Glomerular endothelial cell (primary cell): Measurements from ENCODE around the gene HOXA6. TPM values are rescaled to one million over a fixed set of nuclear protein-coding genes. Genes with fewer than 3 reads are reported as not detected.

Experiments
- DNase-seq: peaks from one replicate; pipeline ENCODE4 v3.0.0-alpha.2; 2011; ENCODE audit warnings: low read depth, low spot score; ENCODE audit errors: extremely low read depth
- total RNA-seq: library from RNA; depleted of rRNA; stranded (reverse); fragments of >200 nt; gene quantifications from 2 replicates; pipeline ENCODE4 v1.2.3, GENCODE V29; 2015

Gene HOXA6
- total RNA-seq, 1 donor from 2014 or later, result 3.9 TPM

GRCh38 chr7:27126596-27127327 lies 20.8 kb downstream of the HOXA6 start:
- no peak for DNase-seq

GRCh38 chr7:27125986-27126394 lies 21.6 kb downstream of the HOXA6 start:
- DNase-seq, result no peak

- DNase-seq, result no peak
These were observed 22.5 kb downstream of the HOXA6 start for GRCh38 chr7:27124902-27125689.

- DNase-seq, result no peak
These were observed 23.3 kb downstream of the HOXA6 start for GRCh38 chr7:27124096-27124901.

GRCh38 chr7:27123477-27124053 lies 24.0 kb downstream of the HOXA6 start:
- DNase-seq, result no peak

DNA sequence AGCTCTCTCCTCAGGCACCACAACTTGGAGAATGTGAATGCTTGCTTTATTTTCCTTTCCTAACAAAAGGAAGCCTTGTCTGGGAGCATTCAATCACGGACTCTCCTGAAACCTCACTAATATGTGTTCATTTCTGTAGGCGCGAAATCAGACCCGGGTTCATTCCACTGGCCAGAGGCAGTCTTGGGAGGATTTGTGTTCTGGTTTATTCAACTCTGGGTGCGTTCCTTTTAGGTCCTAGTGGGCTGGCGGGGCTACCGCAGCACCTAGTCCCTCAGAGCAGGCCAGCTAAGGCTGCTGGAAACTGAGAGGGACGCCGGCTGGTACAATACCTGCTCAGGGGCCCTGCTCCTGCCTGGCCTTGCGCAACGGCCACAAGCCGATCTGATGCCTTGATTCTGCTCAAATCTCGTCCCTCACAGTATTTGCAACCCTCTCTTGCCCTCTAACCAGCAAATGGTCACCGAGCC lies 24.5 kb downstream of the HOXA6 start:
- DNase-seq, result no peak

DNA sequence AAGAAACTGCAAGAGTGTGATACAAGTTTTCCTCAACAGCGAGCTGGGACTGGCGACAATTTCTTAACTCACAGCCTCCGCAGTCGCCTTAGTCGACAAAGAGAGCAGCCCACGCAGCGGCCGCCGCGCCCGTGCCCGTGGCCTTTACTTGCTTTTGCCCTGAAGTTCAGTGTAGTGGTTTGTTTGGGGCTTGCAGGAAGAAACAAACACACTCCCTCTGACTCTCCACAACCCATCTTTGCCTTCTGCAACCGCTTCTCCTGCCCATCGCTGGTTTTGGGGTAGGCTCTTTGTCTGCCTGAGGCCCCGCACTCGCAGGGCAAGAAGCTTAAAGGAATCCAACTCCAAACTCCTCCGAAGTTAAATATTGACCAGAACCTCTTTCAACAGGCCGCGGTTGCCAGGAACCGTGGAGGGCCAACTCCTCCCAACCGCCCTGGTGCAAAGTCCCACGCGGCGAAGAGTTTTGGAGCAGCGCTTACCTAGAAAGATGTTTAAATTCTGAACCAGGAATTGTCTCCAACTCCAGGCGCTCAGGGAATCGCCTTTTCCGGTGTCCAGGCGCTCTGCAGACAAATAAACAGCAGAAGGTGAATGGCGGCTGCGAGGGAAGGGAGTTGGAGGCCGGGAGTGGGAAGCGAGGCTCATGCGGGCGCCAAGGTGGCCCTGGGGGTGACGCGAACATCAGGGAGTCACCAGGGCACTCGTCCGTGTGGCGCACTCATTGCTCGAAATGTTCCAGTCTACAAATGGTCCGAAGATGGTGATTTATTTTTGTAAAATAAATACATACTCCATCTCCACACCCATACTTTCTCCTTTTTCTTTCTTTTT lies 25.3 kb downstream of the HOXA6 start:
- no peak for DNase-seq

DNA sequence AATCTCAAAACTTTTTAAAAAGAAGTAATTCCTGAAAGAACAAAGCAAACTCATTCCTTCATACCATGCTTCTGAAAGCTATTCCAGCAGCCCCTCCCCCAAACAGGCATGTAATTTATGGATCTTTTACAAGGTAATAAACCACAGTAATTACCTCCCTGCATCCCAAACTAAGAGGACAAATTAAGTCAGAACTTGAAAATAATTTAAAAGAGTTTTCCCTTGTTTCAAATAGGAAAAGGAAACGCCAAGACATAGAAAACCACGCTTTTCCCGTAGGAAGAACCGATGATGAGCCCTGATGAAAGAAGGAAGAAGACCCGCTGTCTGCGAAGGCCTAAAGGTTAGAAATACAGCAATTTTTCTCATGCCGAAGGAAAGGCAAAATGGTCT lies 25.9 kb downstream of the HOXA6 start:
- no peak for DNase-seq

- no peak for DNase-seq
These were observed 28.1 kb downstream of the HOXA6 start for GRCh38 chr7:27119412-27119911.

DNA sequence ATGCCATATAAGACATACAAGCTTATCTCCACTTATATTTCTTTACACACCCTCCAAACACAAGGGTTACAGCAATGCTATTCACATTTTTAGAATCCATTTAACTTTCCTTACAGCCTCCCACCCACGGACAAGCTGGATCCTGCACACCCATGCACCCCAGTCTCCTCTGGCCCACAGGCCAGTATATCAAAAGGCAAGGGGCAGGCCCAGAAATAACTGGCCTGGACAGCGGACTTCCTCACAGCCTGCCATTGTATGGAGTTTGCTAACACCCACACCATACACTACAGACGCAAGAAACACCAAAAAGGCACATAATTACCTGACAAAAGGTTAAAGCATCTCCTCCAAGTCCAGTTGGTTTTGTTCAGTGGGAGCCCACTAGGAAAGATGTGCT lies 29.0 kb downstream of the HOXA6 start:
- DNase-seq, result no peak

DNA sequence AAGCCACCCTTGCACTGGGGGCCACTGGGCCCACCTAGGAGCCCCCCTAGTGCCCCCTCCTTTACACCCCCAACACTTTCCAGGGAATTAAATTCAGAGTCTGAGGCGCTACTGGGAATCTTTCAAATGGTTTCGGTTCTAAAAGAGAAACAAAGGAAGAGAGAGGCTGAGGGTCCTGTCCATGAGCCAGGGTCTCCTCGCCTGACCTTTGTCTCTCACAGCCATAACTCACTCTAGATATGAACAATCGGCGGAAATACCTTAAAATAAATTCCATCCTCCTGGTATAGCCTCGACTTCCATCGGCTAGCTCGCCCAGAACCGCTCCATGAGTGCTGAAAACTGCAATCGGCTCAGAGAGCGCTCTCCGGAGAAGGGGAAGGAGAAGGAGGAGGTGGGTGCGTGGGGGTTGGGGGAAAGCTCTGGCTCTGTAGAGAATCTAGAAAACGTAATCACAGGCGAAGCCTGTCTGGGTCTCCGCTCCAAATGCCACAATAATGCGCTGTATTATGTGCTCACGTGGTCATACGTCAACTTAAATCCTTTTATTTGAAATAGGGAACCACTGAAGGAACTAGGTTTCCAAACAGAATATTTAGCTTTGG lies 29.6 kb downstream of the HOXA6 start:
- DNase-seq, result no peak

DNA sequence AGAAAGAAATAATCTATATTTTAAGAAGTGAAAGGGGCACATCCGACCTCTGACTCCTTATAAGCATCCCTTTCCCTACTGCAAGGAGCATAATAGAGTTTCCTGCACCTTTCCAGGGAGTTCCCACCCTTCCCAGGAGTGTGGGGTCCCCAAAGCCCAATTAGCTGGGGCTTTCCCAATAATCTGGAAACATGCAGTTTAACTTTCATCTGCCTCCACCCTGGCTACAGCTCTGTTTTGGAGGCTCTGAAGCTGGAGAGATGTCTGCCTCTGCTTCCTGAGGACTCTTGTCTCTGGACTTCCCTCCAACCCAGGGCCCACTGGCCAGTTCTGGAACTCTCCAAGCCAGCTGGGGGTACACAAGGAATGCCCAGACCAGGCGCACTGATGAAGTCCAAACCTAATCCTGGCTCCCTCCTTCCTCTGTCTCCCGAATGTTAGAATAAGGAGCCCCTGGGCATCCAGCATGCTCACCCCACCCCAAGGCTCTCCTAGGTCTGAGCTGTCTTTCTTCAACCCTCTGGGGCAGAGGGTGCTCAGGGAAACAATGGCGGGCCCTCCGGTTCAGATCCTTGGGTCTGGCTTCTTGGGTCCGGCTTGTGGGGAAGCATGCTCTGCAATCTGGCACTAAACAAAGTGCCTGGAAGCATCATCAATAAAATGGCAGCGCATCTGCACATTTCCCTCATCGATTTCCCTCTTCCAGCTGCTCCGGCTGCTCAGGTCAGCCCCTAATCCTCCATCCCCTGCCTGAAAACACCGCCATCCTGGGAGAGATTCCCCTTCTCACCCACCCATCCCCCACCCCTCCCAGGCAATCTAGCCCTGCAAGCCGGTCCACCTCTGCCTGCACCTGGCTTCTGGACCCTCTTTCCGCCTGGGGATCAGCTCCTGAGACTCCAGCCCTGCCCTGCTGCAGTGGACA lies 30.4 kb downstream of the HOXA6 start:
- DNase-seq, result no peak

DNA sequence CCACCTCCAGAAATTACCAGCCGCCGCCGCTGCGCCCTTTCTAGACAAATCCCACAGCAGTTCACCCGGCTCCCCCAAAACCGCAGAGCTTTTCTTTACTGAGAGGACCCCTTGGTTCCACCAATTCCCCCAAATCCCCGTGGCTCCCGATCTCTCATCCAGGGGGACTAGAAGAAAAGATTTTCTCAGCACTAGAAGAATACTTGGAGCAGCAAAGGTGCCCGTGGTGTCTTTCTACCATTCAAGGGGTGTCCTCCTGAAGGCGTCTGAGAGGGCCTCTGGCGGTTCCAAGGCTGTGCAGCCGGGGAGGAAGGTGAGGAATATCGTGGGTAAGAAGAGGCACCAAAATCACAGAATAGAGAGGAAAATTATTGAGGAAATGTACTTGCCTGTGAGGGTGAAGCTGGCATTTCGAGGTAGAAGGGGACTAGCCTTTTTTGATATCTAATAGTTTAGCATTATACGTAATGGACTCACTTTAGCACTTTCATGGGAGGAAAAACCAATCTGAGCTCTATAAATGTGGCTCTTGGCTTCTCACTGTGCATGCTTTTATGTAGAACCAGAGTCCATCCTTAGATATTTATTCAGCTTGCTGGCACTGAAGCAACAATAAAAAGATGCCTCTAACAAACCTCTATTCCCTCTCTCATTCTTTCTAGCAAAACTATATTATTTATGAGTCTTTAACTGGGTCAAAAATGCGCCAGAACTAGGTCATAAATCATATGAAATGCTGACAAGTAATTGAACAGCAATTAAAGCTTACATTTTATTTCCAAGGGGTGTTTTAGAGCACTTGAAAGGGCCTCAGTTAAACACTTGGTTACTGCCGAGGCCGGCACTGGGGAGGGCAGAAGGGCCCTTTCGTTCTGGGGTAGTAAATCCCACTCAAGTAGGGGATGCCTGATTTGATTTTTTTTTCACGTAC lies 31.3 kb downstream of the HOXA6 start:
- no peak for DNase-seq

DNA sequence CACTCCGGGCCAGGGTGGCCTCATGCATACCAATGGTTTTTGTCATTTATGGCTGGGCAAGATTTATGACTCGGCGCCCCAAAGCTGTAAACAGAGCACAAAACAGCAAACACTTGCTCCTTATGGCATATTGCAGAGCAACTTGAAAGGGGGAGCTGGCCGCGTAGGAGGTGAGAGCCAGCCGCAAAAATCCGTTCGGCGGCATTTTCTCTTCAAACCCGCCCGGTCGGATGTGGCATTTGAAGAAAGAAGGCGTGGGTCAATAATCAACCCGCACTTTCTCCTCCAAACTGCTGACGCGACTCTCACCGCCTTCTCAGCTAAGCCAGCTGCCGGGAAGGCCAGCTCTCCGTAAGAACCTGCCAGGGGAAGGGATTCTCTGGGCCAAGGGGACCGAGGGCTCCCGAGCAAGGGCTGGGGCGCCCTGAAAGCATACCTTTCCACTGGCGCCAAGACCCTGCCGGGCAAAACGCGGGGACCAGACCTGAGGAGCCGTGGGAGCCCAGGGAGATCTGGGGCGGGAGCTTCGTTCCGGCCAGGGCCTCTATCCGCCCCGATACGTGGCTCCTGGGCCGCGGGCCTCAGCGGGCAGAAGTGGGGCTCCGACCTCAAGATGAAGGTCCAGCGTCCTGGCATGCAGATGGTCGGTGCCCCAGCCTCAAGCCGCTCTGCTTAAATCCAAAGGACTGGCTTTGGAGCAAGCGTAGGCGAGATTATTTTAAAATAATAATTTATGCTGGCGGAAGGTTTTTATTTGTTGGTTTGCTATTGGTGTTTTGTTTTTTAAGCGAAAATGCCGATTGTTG lies 32.1 kb downstream of the HOXA6 start:
- no peak for DNase-seq

DNA sequence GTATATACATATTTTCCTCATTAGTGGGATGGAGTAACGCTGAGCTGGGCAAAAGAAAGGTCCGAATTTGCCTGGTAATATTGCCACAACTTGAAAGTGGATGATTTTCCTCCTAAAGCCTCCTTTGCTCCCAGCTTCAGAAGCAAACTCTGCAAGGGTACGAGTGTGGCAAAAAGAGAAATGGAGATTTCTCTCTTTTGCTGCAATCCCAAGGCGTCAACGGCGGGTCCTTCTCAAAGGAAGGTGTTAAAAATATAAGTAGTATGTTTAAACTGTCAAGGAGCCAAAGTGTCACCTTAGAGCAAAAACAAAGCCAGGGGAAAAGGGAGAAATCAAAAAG lies 32.7 kb downstream of the HOXA6 start:
- no peak for DNase-seq

DNA sequence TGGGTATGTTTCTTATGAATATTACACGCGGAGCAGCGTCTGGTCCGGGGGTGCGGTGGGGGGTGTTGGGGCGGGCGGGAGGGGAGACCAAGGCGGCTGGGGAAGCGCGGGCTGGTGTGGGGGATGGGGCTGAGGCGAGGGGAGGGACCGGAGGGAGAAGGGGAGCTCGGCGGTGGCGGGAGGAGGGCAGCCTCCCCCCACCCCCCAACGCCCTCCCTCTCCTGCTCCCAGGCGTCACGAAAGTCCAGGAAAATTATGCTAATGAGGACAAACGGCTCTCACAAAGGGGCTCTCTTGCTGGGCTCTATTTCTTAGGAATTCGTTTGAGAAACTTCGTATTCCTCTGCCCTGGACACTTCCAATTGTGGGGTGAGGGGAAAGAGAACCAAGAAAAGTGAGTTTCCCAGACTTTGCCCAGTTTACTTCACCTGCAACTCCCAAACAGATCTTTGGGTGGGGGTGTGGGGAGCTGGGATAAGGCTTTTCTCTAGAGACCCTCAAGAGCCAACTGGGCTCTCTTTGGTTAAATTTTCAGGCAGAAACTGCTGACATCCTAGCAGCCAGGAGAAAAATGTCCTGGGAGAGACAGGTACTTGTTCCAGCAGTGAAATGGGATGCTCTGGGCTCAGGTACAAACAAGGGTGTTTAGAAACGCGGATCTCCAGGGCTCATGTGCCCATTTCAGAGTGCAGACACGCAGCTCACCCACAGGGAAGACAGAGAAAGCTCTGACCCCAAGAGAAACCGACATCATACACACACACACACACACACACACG lies 33.4 kb downstream of the HOXA6 start:
- no peak for DNase-seq
